Epithelial cell of esophagus (primary cell): ENCODE results near the gene BCL11B.

ENCODE experiments used
- DNase-seq: peaks from one replicate; pipeline ENCODE4 v3.0.0; 2010; ENCODE audit warnings: low read depth
- H3K4me3 ChIP-seq: 2 replicates; pipeline ENCODE4 v1.5.1; 2011; ENCODE audit warnings: mild to moderate bottlenecking, low read length, control low read depth
- CTCF ChIP-seq: IDR thresholded peaks from 2 replicates; pipeline ENCODE4 v1.5.1; 2011; ENCODE audit warnings: low read depth, mild to moderate bottlenecking, low read length, control low read depth, inconsistent platforms; ENCODE audit not compliant: insufficient read depth; ENCODE audit errors: missing control alignments

The BCL11B gene

GRCh38 chr14:99280066-99280731 lies 8.2 kb upstream of the BCL11B start:
- no peak for DNase-seq
- H3K4me3 ChIP-seq: no peak overlapping the region
- TF ChIP-seq CTCF: no peak

DNA sequence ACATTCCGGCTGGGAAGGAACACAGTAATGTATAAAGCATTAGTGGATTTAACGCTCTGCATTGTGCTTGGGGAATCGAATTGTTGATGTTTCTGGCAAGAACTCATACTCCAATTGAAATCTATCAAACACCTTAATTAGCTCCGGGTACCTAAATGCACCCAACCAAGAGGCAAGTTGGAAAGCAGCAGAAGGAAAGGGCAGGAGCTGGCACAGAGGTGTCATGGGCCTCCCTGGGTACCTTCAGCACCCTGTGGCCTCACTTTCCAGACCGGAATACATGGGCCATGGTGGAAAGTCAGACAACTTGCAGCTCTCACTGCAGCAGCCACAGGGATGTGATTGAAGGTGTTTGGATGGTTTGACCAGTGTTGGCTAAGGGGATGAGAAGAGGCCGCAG lies 6.8 kb upstream of the BCL11B start:
- H3K4me3 ChIP-seq: no peak overlapping the region
- TF ChIP-seq CTCF: no peak
- no peak for DNase-seq

DNA sequence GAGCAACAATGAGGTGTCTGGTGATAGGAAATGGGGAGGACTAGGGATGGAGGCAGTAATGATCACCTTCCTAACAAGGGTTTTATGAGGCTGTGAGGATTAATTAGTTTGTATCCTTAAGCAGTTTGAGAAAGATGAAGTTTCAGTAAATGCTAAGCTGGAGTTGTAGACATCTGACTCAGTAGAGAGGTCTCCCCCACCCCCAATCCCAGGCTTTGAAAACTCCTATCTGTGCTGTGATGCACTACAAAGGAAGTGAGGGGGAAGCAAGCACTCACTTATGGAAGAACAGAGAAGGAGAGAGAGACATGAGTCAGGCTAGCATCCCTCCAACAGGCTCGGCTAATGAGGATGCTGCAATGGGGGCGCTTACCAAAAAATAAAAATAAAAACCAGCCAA lies 5.5 kb upstream of the BCL11B start:
- no peak for DNase-seq
- H3K4me3 ChIP-seq: no peak overlapping the region
- TF ChIP-seq CTCF: no peak

GRCh38 chr14:99276482-99276881 lies 4.5 kb upstream of the BCL11B start:
- no peak overlapping the region for H3K4me3 ChIP-seq
- no peak for TF ChIP-seq CTCF
- DNase-seq: no peak

- DNase-seq: no peak
- H3K4me3 ChIP-seq: no peak overlapping the region
- TF ChIP-seq CTCF: no peak
Measured at GRCh38 chr14:99275222-99275584, 3.2 kb upstream of the BCL11B start.

- DNase-seq: peak; percentile 94
- H3K4me3 ChIP-seq: peak overlapping the region; percentile 71
- peak; percentile 70 for TF ChIP-seq CTCF
Measured at GRCh38 chr14:99274346-99275221, 2.6 kb upstream of the BCL11B start.
